Hematopoietic multipotent progenitor cell treated with erythropoietin and hydrocortisone succinate and interleukin-3 and kit ligand, for 6 days (in vitro differentiated cells): ENCODE measurements around the gene SH2D3C.

Experiments
- DNase-seq: peaks from one replicate; pipeline ENCODE4 v3.0.0-alpha.2; 2015

Gene SH2D3C

GRCh38 chr9:127778280-127779135, at the start of gene SH2D3C:
Gene SH2D3C, minus strand, starts transcription at chr9:127778666. Its CDS starts 39 bp downstream, at chr9:127778627.
- peak; percentile 50 for DNase-seq

GRCh38 chr9:127826253-127826913, 47.9 kb upstream of the SH2D3C start:
- DNase-seq: no peak

- DNase-seq: no peak
Measured at GRCh38 chr9:127825319-127826051, 47.0 kb upstream of the SH2D3C start.

- DNase-seq: no peak
Measured at GRCh38 chr9:127822108-127822507, 43.6 kb upstream of the SH2D3C start.

GRCh38 chr9:127818574-127818973, 40.1 kb upstream of the SH2D3C start:
- DNase-seq: no peak

GRCh38 chr9:127817881-127818434, 39.5 kb upstream of the SH2D3C start:
- no peak for DNase-seq

GRCh38 chr9:127816728-127817127, 38.3 kb upstream of the SH2D3C start:
- DNase-seq: no peak

- DNase-seq: no peak
Measured at GRCh38 chr9:127816362-127816725, 37.9 kb upstream of the SH2D3C start.

- no peak for DNase-seq
Measured at GRCh38 chr9:127815512-127816361, 37.3 kb upstream of the SH2D3C start.

GRCh38 chr9:127814619-127815511, 36.4 kb upstream of the SH2D3C start:
- no peak for DNase-seq

- peak; percentile 64 for DNase-seq
Measured at GRCh38 chr9:127813686-127814226, 35.3 kb upstream of the SH2D3C start.

GRCh38 chr9:127812936-127813675, 34.6 kb upstream of the SH2D3C start:
- DNase-seq: no peak

GRCh38 chr9:127812011-127812410, 33.5 kb upstream of the SH2D3C start:
- DNase-seq: no peak

- DNase-seq: no peak
Measured at GRCh38 chr9:127810378-127811187, 32.1 kb upstream of the SH2D3C start.

- peak; percentile 79 for DNase-seq
Measured at GRCh38 chr9:127809540-127810377, 31.3 kb upstream of the SH2D3C start.

- DNase-seq: peak; percentile 54
Measured at GRCh38 chr9:127809002-127809539, 30.6 kb upstream of the SH2D3C start.

- DNase-seq: no peak
Measured at GRCh38 chr9:127808347-127809001, 30.0 kb upstream of the SH2D3C start.
